Measurements from ENCODE around the gene NCOR1. TPM values are rescaled to one million over a fixed set of nuclear protein-coding genes. Genes with fewer than 3 reads are reported as not detected.
"Not testable (repeated sequence)": the region's sequence is repeated elsewhere in the genome, so short reads cannot be mapped to it uniquely, and the experiment has no call there.

Gene NCOR1
- total RNA-seq, 1 donor from 2014 or later = 129 TPM

GRCh38 chr17:16199093-16199492 is 16.2 kb downstream of the NCOR1 start:
- Mint-ChIP-seq H3K4me1 (peaks cover 19% of the 10 kb centered on the region), H3K36me3 (ENCODE audit: low read depth) (peaks cover 2% of the 10 kb centered on the region), H3K27me3 (ENCODE audit: low read depth) (no peaks in the 10 kb centered on the region), H3K4me3 (no peak overlapping the region), H3K27ac (ENCODE audit: unreplicated experiment) (peak overlapping the region; percentile 78), H3K9me3 (no peaks in the 10 kb centered on the region)
- DNase-seq (ENCODE audit: low read depth, low spot score) = no peak
- TF ChIP-seq CTCF (conservative IDR thresholded peaks at IDR 0.05) = no peak

GRCh38 chr17:16197276-16197675 is 18.1 kb downstream of the NCOR1 start:
- H3K4me1 Mint-ChIP-seq = peaks cover 10% of the 10 kb centered on the region
- no peak for TF ChIP-seq CTCF (conservative IDR thresholded peaks at IDR 0.05)
- no peak for DNase-seq (ENCODE audit: low read depth, low spot score)
- H3K27ac Mint-ChIP-seq (ENCODE audit: unreplicated experiment) = no peak overlapping the region
- no peaks in the 10 kb centered on the region for H3K27me3 Mint-ChIP-seq (ENCODE audit: low read depth)
- H3K4me3 Mint-ChIP-seq = no peak overlapping the region
- no peaks in the 10 kb centered on the region for H3K9me3 Mint-ChIP-seq
- peaks cover 8% of the 10 kb centered on the region for H3K36me3 Mint-ChIP-seq (ENCODE audit: low read depth)

- H3K27ac Mint-ChIP-seq (ENCODE audit: unreplicated experiment); H3K4me1 Mint-ChIP-seq; H3K27me3 Mint-ChIP-seq (ENCODE audit: low read depth); H3K4me3 Mint-ChIP-seq; H3K9me3 Mint-ChIP-seq; DNase-seq (ENCODE audit: low read depth, low spot score); H3K36me3 Mint-ChIP-seq (ENCODE audit: low read depth): not testable (repeated sequence)
Measured at GRCh38 chr17:16194307-16194835, 21.0 kb downstream of the NCOR1 start.

- Mint-ChIP-seq H3K36me3 (ENCODE audit: low read depth) (peaks cover 6% of the 10 kb centered on the region), H3K27me3 (ENCODE audit: low read depth) (no peaks in the 10 kb centered on the region), H3K9me3 (no peaks in the 10 kb centered on the region), H3K27ac (ENCODE audit: unreplicated experiment) (no peak overlapping the region), H3K4me3 (no peak overlapping the region), H3K4me1 (no peaks in the 10 kb centered on the region)
- no peak for TF ChIP-seq CTCF (conservative IDR thresholded peaks at IDR 0.05)
- no peak for DNase-seq (ENCODE audit: low read depth, low spot score)
Measured at GRCh38 chr17:16191604-16192003, 23.7 kb downstream of the NCOR1 start.

- Mint-ChIP-seq H3K27me3 (ENCODE audit: low read depth) (no peaks in the 10 kb centered on the region), H3K27ac (ENCODE audit: unreplicated experiment) (no peak overlapping the region), H3K4me1 (no peaks in the 10 kb centered on the region), H3K4me3 (no peak overlapping the region), H3K36me3 (ENCODE audit: low read depth) (peaks cover 7% of the 10 kb centered on the region), H3K9me3 (no peaks in the 10 kb centered on the region)
- no peak for TF ChIP-seq CTCF (conservative IDR thresholded peaks at IDR 0.05)
- no peak for DNase-seq (ENCODE audit: low read depth, low spot score)
Measured at GRCh38 chr17:16190703-16191360, 24.5 kb downstream of the NCOR1 start.

- H3K9me3 Mint-ChIP-seq = no peaks in the 10 kb centered on the region
- H3K36me3 Mint-ChIP-seq (ENCODE audit: low read depth) = peaks cover 11% of the 10 kb centered on the region
- no peak overlapping the region for H3K4me3 Mint-ChIP-seq
- H3K27ac Mint-ChIP-seq (ENCODE audit: unreplicated experiment) = peak overlapping the region; percentile 27
- TF ChIP-seq CTCF (conservative IDR thresholded peaks at IDR 0.05) = no peak
- DNase-seq (ENCODE audit: low read depth, low spot score) = no peak
- H3K27me3 Mint-ChIP-seq (ENCODE audit: low read depth) = no peaks in the 10 kb centered on the region
- H3K4me1 Mint-ChIP-seq = no peaks in the 10 kb centered on the region
Measured at GRCh38 chr17:16189791-16190348, 25.5 kb downstream of the NCOR1 start.

All from neural crest cell (in vitro differentiated cells).